ENCODE measurements around the gene FAM161A.

Gene FAM161A

GRCh38 chr2:61775956-61776570, 77.8 kb downstream of the FAM161A start:
- DNase-seq, result no peak

Data from activated CD4-positive, alpha-beta T cell treated with anti-CD3 and anti-CD28 coated beads for 4 hours (primary cell).